Rectal smooth muscle tissue (tissue), 1 donor: Measurements from ENCODE around the gene CRELD2.

Experiments
- H3K27ac ChIP-seq: one replicate; pipeline ENCODE4 v1.7.0; 2013; ENCODE audit warnings: low read depth, low read length, inconsistent platforms
- H3K27me3 ChIP-seq: one replicate; pipeline ENCODE4 v1.7.0; 2013; ENCODE audit warnings: low read length; ENCODE audit not compliant: control insufficient read depth, insufficient read depth
- H3K36me3 ChIP-seq: one replicate; pipeline ENCODE4 v1.7.0; 2013; ENCODE audit warnings: low read length; ENCODE audit not compliant: control insufficient read depth, insufficient read depth
- H3K4me1 ChIP-seq: one replicate; pipeline ENCODE4 v1.7.0; 2013; ENCODE audit warnings: low read length; ENCODE audit not compliant: control insufficient read depth, insufficient read depth
- H3K4me3 ChIP-seq: one replicate; pipeline ENCODE4 v1.7.0; 2013; ENCODE audit warnings: low read length
- H3K9ac ChIP-seq: one replicate; pipeline ENCODE4 v1.7.0; 2013; ENCODE audit warnings: low read length

Gene CRELD2

GRCh38 chr22:49917974-49918910 lies at the start of gene CRELD2, which contains the start of gene ALG12:
TSS of gene CRELD2 (plus strand) at chr22:49918634. CDS start at chr22:49918770, 136 bp downstream.
TSS of gene ALG12 (minus strand) at chr22:49918438. CDS start at chr22:49913765, 4,673 bp downstream.
- H3K27me3 ChIP-seq, result no peaks in the 10 kb centered on the region
- H3K27ac ChIP-seq, result peak within 1 kb of the TSS; percentile 94
- peak within 1 kb of the TSS; percentile 76 for H3K4me3 ChIP-seq
- H3K4me1 ChIP-seq, result peaks cover 5% of the 10 kb centered on the region
- H3K9ac ChIP-seq, result peak within 1 kb of the TSS; percentile 83
- H3K36me3 ChIP-seq, result peaks cover 13% of the 10 kb centered on the region

GRCh38 chr22:49869086-49869830 lies 49.2 kb upstream of the CRELD2 start:
- H3K36me3 ChIP-seq, result no peaks in the 10 kb centered on the region
- H3K9ac ChIP-seq, result no peak overlapping the region
- H3K4me3 ChIP-seq, result no peak overlapping the region
- no peaks in the 10 kb centered on the region for H3K27me3 ChIP-seq
- no peak overlapping the region for H3K27ac ChIP-seq
- no peaks in the 10 kb centered on the region for H3K4me1 ChIP-seq

GRCh38 chr22:49869845-49870712 lies 48.4 kb upstream of the CRELD2 start:
- no peaks in the 10 kb centered on the region for H3K36me3 ChIP-seq
- no peak overlapping the region for H3K27ac ChIP-seq
- H3K4me3 ChIP-seq, result no peak overlapping the region
- no peaks in the 10 kb centered on the region for H3K4me1 ChIP-seq
- no peak overlapping the region for H3K9ac ChIP-seq
- H3K27me3 ChIP-seq, result no peaks in the 10 kb centered on the region

- no peak overlapping the region for H3K9ac ChIP-seq
These were observed 47.0 kb upstream of the CRELD2 start for GRCh38 chr22:49871482-49871881.

GRCh38 chr22:49872347-49872746 lies 46.1 kb upstream of the CRELD2 start:
- Histone ChIP-seq H3K4me3 (no peak overlapping the region), H3K4me1 (no peaks in the 10 kb centered on the region), H3K36me3 (no peaks in the 10 kb centered on the region)

More at GRCh38 chr22:49871482-49871881, 47.0 kb upstream of the CRELD2 start:
- no peak overlapping the region for H3K4me3 ChIP-seq
- no peaks in the 10 kb centered on the region for H3K4me1 ChIP-seq
- H3K27me3 ChIP-seq, result no peaks in the 10 kb centered on the region
- no peak overlapping the region for H3K27ac ChIP-seq
- H3K36me3 ChIP-seq, result no peaks in the 10 kb centered on the region

GRCh38 chr22:49873228-49873940 lies 45.0 kb upstream of the CRELD2 start:
- Histone ChIP-seq H3K4me3 (no peak overlapping the region), H3K4me1 (no peaks in the 10 kb centered on the region), H3K27me3 (no peaks in the 10 kb centered on the region), H3K27ac (no peak overlapping the region), H3K36me3 (no peaks in the 10 kb centered on the region), H3K9ac (no peak overlapping the region)

More at GRCh38 chr22:49872347-49872746, 46.1 kb upstream of the CRELD2 start:
- Histone ChIP-seq H3K27ac (no peak overlapping the region), H3K9ac (no peak overlapping the region), H3K27me3 (no peaks in the 10 kb centered on the region)

GRCh38 chr22:49877642-49878041 lies 40.8 kb upstream of the CRELD2 start:
- Histone ChIP-seq H3K36me3 (no peaks in the 10 kb centered on the region), H3K9ac (no peak overlapping the region), H3K4me1 (no peaks in the 10 kb centered on the region), H3K27me3 (no peaks in the 10 kb centered on the region), H3K4me3 (no peak overlapping the region), H3K27ac (no peak overlapping the region)

- H3K27me3 ChIP-seq, result no peaks in the 10 kb centered on the region
- peaks cover 1% of the 10 kb centered on the region for H3K36me3 ChIP-seq
- H3K4me3 ChIP-seq, result no peak overlapping the region
- no peak overlapping the region for H3K27ac ChIP-seq
- H3K4me1 ChIP-seq, result no peaks in the 10 kb centered on the region
- no peak overlapping the region for H3K9ac ChIP-seq
These were observed 40.2 kb upstream of the CRELD2 start for GRCh38 chr22:49878206-49878605.

GRCh38 chr22:49879871-49880270 lies 38.6 kb upstream of the CRELD2 start:
- Histone ChIP-seq H3K27me3 (no peaks in the 10 kb centered on the region), H3K4me1 (no peaks in the 10 kb centered on the region), H3K4me3 (no peak overlapping the region), H3K9ac (no peak overlapping the region), H3K36me3 (peaks cover 5% of the 10 kb centered on the region), H3K27ac (no peak overlapping the region)

- Histone ChIP-seq H3K27ac (no peak overlapping the region), H3K4me3 (no peak overlapping the region), H3K9ac (no peak overlapping the region), H3K27me3 (no peaks in the 10 kb centered on the region), H3K4me1 (no peaks in the 10 kb centered on the region), H3K36me3 (peaks cover 5% of the 10 kb centered on the region)
These were observed 38.2 kb upstream of the CRELD2 start for GRCh38 chr22:49880281-49880680.

GRCh38 chr22:49881856-49882255 lies 36.6 kb upstream of the CRELD2 start:
- Histone ChIP-seq H3K4me1 (no peaks in the 10 kb centered on the region), H3K4me3 (no peak overlapping the region), H3K27ac (no peak overlapping the region), H3K36me3 (peaks cover 15% of the 10 kb centered on the region), H3K9ac (no peak overlapping the region), H3K27me3 (no peaks in the 10 kb centered on the region)
